A673 (cell line): ENCODE results near the gene PNPT1.

Source experiments
- CTCF ChIP-seq: fragments of 300-800, 200-600 bp; sonication (generic); conservative IDR thresholded peaks from 2 replicates; pipeline ENCODE4 v1.5.1; 2017; ENCODE audit warnings: low read depth, mild to moderate bottlenecking, antibody characterized with exemption, low read length, moderate library complexity, mixed read lengths
- EZH2 ChIP-seq: fragments of 200-600 bp; sonication (generic); IDR thresholded peaks from 2 replicates; pipeline ENCODE4 v1.6.1; 2017; ENCODE audit warnings: borderline replicate concordance, low read depth, mild to moderate bottlenecking, mixed read lengths, antibody characterized with exemption, low read length; ENCODE audit not compliant: poor library complexity, severe bottlenecking

GRCh38 chr2:55742996-55743395 lies 49.4 kb upstream of the PNPT1 start:
- no peak for TF ChIP-seq CTCF
- TF ChIP-seq EZH2, result no peak
